ENCODE results near the gene TSPAN15. TPM values are rescaled to one million over a fixed set of nuclear protein-coding genes. Genes with fewer than 3 reads are reported as not detected.
A peak's percentile ranks its signal among the peaks of the same experiment; 100 is the strongest.

Gene TSPAN15
- total RNA-seq, 1 donor from 2014 or later = 46.1 TPM

GRCh38 chr10:69459893-69460575, 8.8 kb downstream of the TSPAN15 start:
- Histone ChIP-seq H3K36me3 (no peaks in the 10 kb centered on the region), H3K27ac (peak overlapping the region; percentile 64), H3K4me3 (no peak overlapping the region), H3K4me1 (peaks cover 57% of the 10 kb centered on the region), H3K9me3 (no peaks in the 10 kb centered on the region), H3K27me3 (ENCODE audit: low read depth) (no peaks in the 10 kb centered on the region)
- no peak for DNase-seq
- intact Hi-C loops (cut with DNase I) = no loop called here
- no peak for TF ChIP-seq CTCF (IDR thresholded peaks at IDR 0.05)
- ATAC-seq = no peak

GRCh38 chr10:69460576-69461242, 9.4 kb downstream of the TSPAN15 start:
- intact Hi-C loops (cut with DNase I) = no loop called here
- no peaks in the 10 kb centered on the region for H3K27me3 ChIP-seq (ENCODE audit: low read depth)
- H3K27ac ChIP-seq = peak overlapping the region; percentile 64
- no peaks in the 10 kb centered on the region for H3K9me3 ChIP-seq
- no peak overlapping the region for H3K4me3 ChIP-seq
- H3K4me1 ChIP-seq = peaks cover 63% of the 10 kb centered on the region
- H3K36me3 ChIP-seq = no peaks in the 10 kb centered on the region
- DNase-seq (peak; percentile 69), ATAC-seq (peak in 1 of 2 donors; percentile 47)
- TF ChIP-seq CTCF (IDR thresholded peaks at IDR 0.05) = no peak

- Histone ChIP-seq H3K27ac (peak overlapping the region; percentile 64), H3K36me3 (no peaks in the 10 kb centered on the region), H3K9me3 (no peaks in the 10 kb centered on the region), H3K4me3 (no peak overlapping the region), H3K4me1 (peaks cover 71% of the 10 kb centered on the region), H3K27me3 (ENCODE audit: low read depth) (no peaks in the 10 kb centered on the region)
- no peak for DNase-seq
- intact Hi-C loops (cut with DNase I) = no loop called here
- no peak for TF ChIP-seq CTCF (IDR thresholded peaks at IDR 0.05)
- ATAC-seq = no peak
Observed at GRCh38 chr10:69461243-69462025, 10.2 kb downstream of the TSPAN15 start.

- no peak overlapping the region for H3K4me3 ChIP-seq
- H3K27me3 ChIP-seq (ENCODE audit: low read depth) = no peaks in the 10 kb centered on the region
- ATAC-seq = no peak
- no peak overlapping the region for H3K27ac ChIP-seq
- no peaks in the 10 kb centered on the region for H3K9me3 ChIP-seq
- peaks cover 69% of the 10 kb centered on the region for H3K4me1 ChIP-seq
- intact Hi-C loops (cut with DNase I) = no loop called here
- no peak for DNase-seq
- no peaks in the 10 kb centered on the region for H3K36me3 ChIP-seq
- no peak for TF ChIP-seq CTCF (IDR thresholded peaks at IDR 0.05)
Observed at GRCh38 chr10:69463886-69464285, 12.6 kb downstream of the TSPAN15 start.

- no peaks in the 10 kb centered on the region for H3K9me3 ChIP-seq
- no peaks in the 10 kb centered on the region for H3K36me3 ChIP-seq
- H3K27ac ChIP-seq = peak overlapping the region; percentile 74
- intact Hi-C loops (cut with DNase I) = no loop called here
- TF ChIP-seq CTCF (IDR thresholded peaks at IDR 0.05) = no peak
- no peaks in the 10 kb centered on the region for H3K27me3 ChIP-seq (ENCODE audit: low read depth)
- no peak for ATAC-seq
- DNase-seq = no peak
- peaks cover 73% of the 10 kb centered on the region for H3K4me1 ChIP-seq
- H3K4me3 ChIP-seq = no peak overlapping the region
Observed at GRCh38 chr10:69464401-69464800, 13.1 kb downstream of the TSPAN15 start.

Measured in lower lobe of right lung (tissue), 2 donors.